ENCODE measurements around the gene CLN5.

CLN5 gene

DNA sequence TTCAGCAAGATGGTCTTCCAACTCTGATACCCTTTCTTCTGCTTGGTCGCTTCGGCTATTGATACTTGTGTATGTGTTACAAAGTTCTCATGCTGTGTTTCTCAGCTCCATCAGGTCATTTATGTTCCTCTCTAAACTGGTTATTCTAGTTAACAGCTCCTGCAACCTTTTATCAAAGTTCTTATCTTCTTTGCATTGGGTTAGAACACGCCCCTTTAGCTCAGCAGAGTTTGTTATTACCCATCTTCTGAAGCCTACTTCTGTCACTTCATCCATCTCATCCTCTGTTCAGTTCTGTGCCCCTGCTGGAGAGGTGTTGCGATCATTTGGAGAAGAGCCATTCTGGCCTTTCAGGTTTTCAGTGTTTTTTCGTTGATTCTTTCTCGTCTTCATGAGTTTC, 24.9 kb upstream of the CLN5 start:
- in situ Hi-C loops (cut with HindIII; ENCODE audit: low sequenced_read_pairs) = no loop called here
- no peak for TF ChIP-seq CTCF (IDR thresholded peaks at IDR 0.05; ENCODE audit: low read depth, low read length)
- DNase-seq (ENCODE audit: low read depth, low spot score) = no peak
- H3K4me3 ChIP-seq (ENCODE audit: low read depth, low read length) = no peak overlapping the region

DNA sequence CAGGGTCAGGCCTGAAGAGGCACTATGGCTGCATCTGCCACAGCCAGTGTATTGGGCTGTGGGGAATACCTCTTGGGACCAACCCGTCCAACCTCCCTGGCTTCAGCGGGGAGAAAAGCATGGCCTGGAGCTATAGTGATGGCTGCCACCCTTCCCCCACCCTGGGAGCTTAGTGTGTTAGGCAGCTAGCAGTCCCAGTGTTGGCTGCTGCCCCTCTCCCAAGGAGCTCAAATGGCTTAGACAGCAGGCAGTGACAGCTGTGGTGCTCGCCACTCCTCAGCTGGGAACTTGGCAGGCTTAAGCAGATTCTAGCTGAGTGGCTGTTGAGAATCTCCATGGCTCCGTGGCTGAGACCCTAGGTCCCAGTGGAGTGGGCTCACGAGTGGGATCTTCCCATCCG, 23.8 kb upstream of the CLN5 start:
- TF ChIP-seq CTCF (IDR thresholded peaks at IDR 0.05; ENCODE audit: low read depth, low read length) = no peak
- in situ Hi-C loops (cut with HindIII; ENCODE audit: low sequenced_read_pairs) = no loop called here
- H3K4me3 ChIP-seq (ENCODE audit: low read depth, low read length) = no peak overlapping the region
- DNase-seq (ENCODE audit: low read depth, low spot score) = no peak

DNA sequence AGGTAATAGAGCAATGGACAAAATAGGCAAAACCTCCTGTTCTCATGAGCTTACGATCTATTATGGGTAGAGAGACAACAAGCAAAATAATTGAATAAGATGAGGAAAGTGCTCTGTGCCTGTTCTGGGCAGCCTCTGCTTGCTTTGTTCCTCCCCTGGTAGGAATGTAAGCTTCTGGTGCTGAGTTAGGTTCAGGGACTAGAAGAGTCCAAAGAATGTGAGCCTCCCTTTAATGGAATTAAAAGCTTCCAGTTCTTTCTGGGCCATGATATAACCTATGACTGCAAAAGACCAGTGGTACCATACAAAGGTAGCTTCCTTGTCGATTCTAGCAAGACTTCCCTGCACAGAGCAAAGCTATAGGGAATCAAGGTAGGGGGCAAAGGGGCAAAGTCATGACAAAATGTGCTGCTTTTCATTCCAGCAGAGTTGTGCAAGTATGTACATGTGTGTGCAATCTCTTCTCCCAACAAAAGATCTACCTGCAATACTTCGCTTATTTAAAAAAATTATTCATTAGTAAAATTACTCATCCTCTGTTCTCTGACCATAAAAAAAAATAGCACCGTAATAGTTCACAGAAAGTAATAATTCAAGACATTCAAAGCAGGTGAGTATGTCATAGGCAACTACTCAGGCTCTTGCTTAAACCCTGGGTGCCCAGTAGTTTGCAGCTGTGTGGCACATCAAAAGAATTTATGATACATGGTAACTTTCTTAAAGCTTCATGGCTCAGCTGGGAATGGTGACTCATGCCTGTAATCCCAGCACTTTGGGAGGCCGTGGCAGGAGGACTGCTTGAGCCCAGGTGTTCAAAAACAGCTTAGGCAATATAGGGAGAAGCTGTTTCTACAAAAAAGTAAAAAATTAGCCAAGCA, 22.2 kb upstream of the CLN5 start:
- no peak overlapping the region for H3K4me3 ChIP-seq (ENCODE audit: low read depth, low read length)
- no peak for TF ChIP-seq CTCF (IDR thresholded peaks at IDR 0.05; ENCODE audit: low read depth, low read length)
- in situ Hi-C loops (cut with HindIII; ENCODE audit: low sequenced_read_pairs) = no loop called here
- no peak for DNase-seq (ENCODE audit: low read depth, low spot score)

DNA sequence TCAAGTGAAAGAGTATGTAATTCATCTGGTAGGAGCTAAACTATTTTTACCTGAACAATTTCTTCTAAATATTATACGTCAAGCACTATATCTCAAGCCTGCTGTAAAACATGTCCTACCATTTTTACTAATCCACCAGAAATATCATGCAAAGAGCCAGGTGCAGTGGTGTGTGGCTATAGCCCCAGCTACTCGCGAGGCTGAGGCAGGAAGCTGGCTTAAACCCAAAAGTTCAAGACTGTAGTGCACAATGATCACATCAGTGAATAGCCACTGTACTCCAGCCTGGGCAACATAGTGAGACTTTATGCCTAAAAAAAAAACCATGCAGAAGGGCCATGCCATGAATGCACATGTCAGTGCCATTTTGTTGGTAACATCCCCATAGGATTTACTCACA, 20.7 kb upstream of the CLN5 start:
- in situ Hi-C loops (cut with HindIII; ENCODE audit: low sequenced_read_pairs) = no loop called here
- no peak overlapping the region for H3K4me3 ChIP-seq (ENCODE audit: low read depth, low read length)
- no peak for TF ChIP-seq CTCF (IDR thresholded peaks at IDR 0.05; ENCODE audit: low read depth, low read length)
- no peak for DNase-seq (ENCODE audit: low read depth, low spot score)

- no peak for TF ChIP-seq CTCF (IDR thresholded peaks at IDR 0.05; ENCODE audit: low read depth, low read length)
- no peak overlapping the region for H3K4me3 ChIP-seq (ENCODE audit: low read depth, low read length)
- peak; percentile 32 for DNase-seq (ENCODE audit: low read depth, low spot score)
- in situ Hi-C loops (cut with HindIII; ENCODE audit: low sequenced_read_pairs) = no loop called here
These were observed 19.7 kb upstream of the CLN5 start for GRCh38 chr13:76971851-76972829.

- no peak overlapping the region for H3K4me3 ChIP-seq (ENCODE audit: low read depth, low read length)
- no peak for TF ChIP-seq CTCF (IDR thresholded peaks at IDR 0.05; ENCODE audit: low read depth, low read length)
- DNase-seq (ENCODE audit: low read depth, low spot score) = no peak
- in situ Hi-C loops (cut with HindIII; ENCODE audit: low sequenced_read_pairs) = no loop called here
These were observed 17.8 kb upstream of the CLN5 start for GRCh38 chr13:76973920-76974617.
